HG02852 (cell line): Measurements from ENCODE around the gene KATNIP.
A peak's percentile ranks its signal among the peaks of the same experiment; 100 is the strongest.
"Not testable (repeated sequence)": the region's sequence is repeated elsewhere in the genome, so short reads cannot be mapped to it uniquely, and the experiment has no call there.

Source experiments
- ATAC-seq: cut with Tn5 transposase; IDR thresholded peaks from one replicate; pipeline ENCODE4 v1.9.1; 2021; ENCODE audit warnings: mild to moderate bottlenecking, moderate library complexity; ENCODE audit not compliant: unreplicated experiment

KATNIP gene

GRCh38 chr16:27534256-27534655 is 15.7 kb upstream of the KATNIP start:
- no peak for ATAC-seq

GRCh38 chr16:27538528-27538927 is 11.4 kb upstream of the KATNIP start:
- ATAC-seq = no peak

GRCh38 chr16:27539120-27539519 is 10.8 kb upstream of the KATNIP start:
- ATAC-seq = peak; percentile 55

GRCh38 chr16:27539636-27540035 is 10.3 kb upstream of the KATNIP start:
- ATAC-seq = no peak

GRCh38 chr16:27543801-27544200 is 6.1 kb upstream of the KATNIP start:
- no peak for ATAC-seq

GRCh38 chr16:27544671-27545070 is 5.3 kb upstream of the KATNIP start:
- ATAC-seq = no peak

- no peak for ATAC-seq
Observed at GRCh38 chr16:27547134-27547533, 2.8 kb upstream of the KATNIP start.

GRCh38 chr16:27547851-27548250 is 2.1 kb upstream of the KATNIP start:
- no peak for ATAC-seq

GRCh38 chr16:27549464-27549745 is 539 bp upstream of the KATNIP start:
- peak; percentile 25 for ATAC-seq

GRCh38 chr16:27550582-27550920 is 607 bp downstream of the KATNIP start:
- no peak for ATAC-seq

GRCh38 chr16:27551036-27551435 is 1.1 kb downstream of the KATNIP start:
- no peak for ATAC-seq

GRCh38 chr16:27556471-27556870 is 6.5 kb downstream of the KATNIP start:
- ATAC-seq = no peak

GRCh38 chr16:27558434-27558833 is 8.5 kb downstream of the KATNIP start:
- no peak for ATAC-seq

- ATAC-seq = no peak
Observed at GRCh38 chr16:27558932-27559331, 9.0 kb downstream of the KATNIP start.

- ATAC-seq = no peak
Observed at GRCh38 chr16:27561216-27561615, 11.3 kb downstream of the KATNIP start.

- ATAC-seq = no peak
Observed at GRCh38 chr16:27564224-27564623, 14.3 kb downstream of the KATNIP start.

GRCh38 chr16:27566417-27566816 is 16.5 kb downstream of the KATNIP start:
- ATAC-seq = no peak

- no peak for ATAC-seq
Observed at GRCh38 chr16:27568077-27568476, 18.1 kb downstream of the KATNIP start.

- ATAC-seq = not testable (repeated sequence)
Observed at GRCh38 chr16:27570986-27571385, 21.0 kb downstream of the KATNIP start.

- no peak for ATAC-seq
Observed at GRCh38 chr16:27571433-27572326, 21.7 kb downstream of the KATNIP start.

GRCh38 chr16:27572711-27573110 is 22.8 kb downstream of the KATNIP start:
- ATAC-seq = no peak

- ATAC-seq = no peak
Observed at GRCh38 chr16:27576729-27577128, 26.8 kb downstream of the KATNIP start.
